Ammon's horn (tissue), 1 donor: ENCODE measurements around the gene RALGDS.
"Not testable (repeated sequence)": the region's sequence is repeated elsewhere in the genome, so short reads cannot be mapped to it uniquely, and the experiment has no call there.

Source experiments
- DNase-seq: peaks from one replicate; pipeline ENCODE4 v3.0.0-alpha.2; 2016; ENCODE audit warnings: low spot score

Gene RALGDS

GRCh38 chr9:133121198-133121914 lies at the start of gene RALGDS:
RALGDS (minus strand) TSS chr9:133121240; CDS start chr9:133121154, 86 bp downstream.
- DNase-seq: peak; percentile 94

- no peak for DNase-seq
These were observed 49.7 kb upstream of the RALGDS start for GRCh38 chr9:133170716-133171115.

GRCh38 chr9:133169687-133170086 lies 48.6 kb upstream of the RALGDS start:
- DNase-seq: not testable (repeated sequence)

GRCh38 chr9:133169102-133169501 lies 48.1 kb upstream of the RALGDS start:
- no peak for DNase-seq

- no peak for DNase-seq
These were observed 47.4 kb upstream of the RALGDS start for GRCh38 chr9:133168432-133168831.

GRCh38 chr9:133167769-133168168 lies 46.7 kb upstream of the RALGDS start:
- no peak for DNase-seq

- DNase-seq: no peak
These were observed 46.2 kb upstream of the RALGDS start for GRCh38 chr9:133167096-133167730.

GRCh38 chr9:133166392-133166791 lies 45.4 kb upstream of the RALGDS start:
- DNase-seq: no peak

- no peak for DNase-seq
These were observed 44.4 kb upstream of the RALGDS start for GRCh38 chr9:133165452-133165730.

GRCh38 chr9:133164191-133164590 lies 43.2 kb upstream of the RALGDS start:
- DNase-seq: no peak

GRCh38 chr9:133163504-133164172 lies 42.6 kb upstream of the RALGDS start, which contains the start of gene GBGT1:
GBGT1 (minus strand) TSS chr9:133163914; CDS start chr9:133162412, 1,502 bp downstream.
- peak; percentile 59 for DNase-seq

GRCh38 chr9:133162861-133163503 lies 41.9 kb upstream of the RALGDS start:
- DNase-seq: no peak

GRCh38 chr9:133161547-133161950 lies 40.5 kb upstream of the RALGDS start:
- DNase-seq: no peak

- peak; percentile 71 for DNase-seq
These were observed 39.9 kb upstream of the RALGDS start for GRCh38 chr9:133160742-133161546.

GRCh38 chr9:133158695-133159094 lies 37.7 kb upstream of the RALGDS start:
- DNase-seq: no peak

GRCh38 chr9:133155156-133155555 lies 34.1 kb upstream of the RALGDS start:
- no peak for DNase-seq

GRCh38 chr9:133154097-133154989 lies 33.3 kb upstream of the RALGDS start:
- no peak for DNase-seq

- DNase-seq: no peak
These were observed 32.4 kb upstream of the RALGDS start for GRCh38 chr9:133153227-133154096.

GRCh38 chr9:133151601-133152525 lies 30.8 kb upstream of the RALGDS start:
- no peak for DNase-seq
